Spleen (tissue), 11 donors: ENCODE data around the gene S100B. TPM values are rescaled to one million over a fixed set of nuclear protein-coding genes. Genes with fewer than 3 reads are reported as not detected.

ENCODE experiments used
- DNase-seq: peaks from one replicate; pipeline ENCODE4 v3.0.0-alpha.2; 2020
- H3K27ac ChIP-seq, 8 donors: fragments of 200-600 bp; sonication (generic) in 7 of 8; 1 replicate in 4 of 8; 2 replicates in 4 of 8; pipeline versions ENCODE4 v1.5.0 to v1.8.0; 2016 to 2021; ENCODE audit warnings: inconsistent platforms in 4 of 8, mild to moderate bottlenecking in 4 of 8, moderate library complexity in 1 of 8
- H3K27me3 ChIP-seq, 7 donors: fragments of 200-600 bp; sonication (generic) in 6 of 7; replicated peaks in 1 of 7; 1 replicate in 4 of 7; 2 replicates in 3 of 7; pipeline versions ENCODE4 v1.5.0 to v1.8.0; 2016 to 2021; ENCODE audit warnings: inconsistent platforms in 3 of 7, mild to moderate bottlenecking in 1 of 7
- H3K36me3 ChIP-seq, 6 donors: fragments of 200-600 bp; sonication (generic) in 5 of 6; 1 replicate in 4 of 6; 2 replicates in 2 of 6; pipeline versions ENCODE4 v1.5.0 to v1.8.0; 2016 to 2021; ENCODE audit warnings: inconsistent platforms in 2 of 6
- H3K4me1 ChIP-seq, 6 donors: fragments of 200-600 bp; sonication (generic) in 5 of 6; 1 replicate in 3 of 6; 2 replicates in 3 of 6; pipeline versions ENCODE4 v1.5.0 to v1.8.0; 2016 to 2021; ENCODE audit warnings: inconsistent platforms in 3 of 6
- H3K4me3 ChIP-seq, 8 donors: fragments of 200-600 bp; sonication (generic) in 7 of 8; 1 replicate in 4 of 8; 2 replicates in 4 of 8; pipeline versions ENCODE4 v1.5.0 to v1.8.0; 2016 to 2021; ENCODE audit warnings: inconsistent platforms in 4 of 8, mild to moderate bottlenecking in 4 of 8, moderate library complexity in 2 of 8
- H3K9me3 ChIP-seq, 8 donors: fragments of 200-600 bp; sonication (generic) in 7 of 8; 1 replicate in 4 of 8; 2 replicates in 4 of 8; pipeline versions ENCODE4 v1.5.0 to v1.8.0; 2016 to 2021; ENCODE audit warnings: inconsistent platforms in 4 of 8
- CTCF ChIP-seq, 11 experiments: fragments of 200-600 bp in 7 of 11; fragments of 450-650 bp in 4 of 11; sonication (generic) in 4 of 11; IDR thresholded peaks in 8 of 11; conservative IDR thresholded peaks in 3 of 11; 1 replicate in 7 of 11; 2 replicates in 4 of 11; pipeline versions ENCODE4 v1.4.0 to v1.8.0; 2016 to 2021; ENCODE audit warnings: antibody characterized with exemption in 11 of 11, inconsistent platforms in 4 of 11, mild to moderate bottlenecking in 1 of 11
- POLR2A ChIP-seq, 3 donors: fragments of 450-650 bp; IDR thresholded peaks; one replicate each; pipeline ENCODE4 v1.5.1; 2017; ENCODE audit warnings: antibody characterized with exemption in 3 of 3, mild to moderate bottlenecking in 1 of 3
- POLR2AphosphoS5 ChIP-seq, 3 donors: sonication (generic); formaldehyde crosslinking; IDR thresholded peaks; one replicate each; pipeline ENCODE4 v1.5.1; 2017; ENCODE audit warnings: antibody characterized with exemption in 3 of 3
- WGBS, 5 donors: extraction: QIAGEN DNeasy Blood & Tissue Kit in 3 of 5; methylation state at CpG; one replicate each; pipeline versions ENCODE4 v1.1.5 to v1.1.7; 2013 to 2018; 5-methylcytosine and 5-hydroxymethylcytosine counted together
- intact Hi-C: fragments of 100-400 bp; cut with DNase I; formaldehyde crosslinking; loops from one replicate; pipeline ENCODE4 v1.15.0; 2023; ENCODE audit warnings: low total_unique reads
- polyA plus RNA-seq, 3 donors: library from polyadenylated mRNA; stranded (reverse); fragments of 200-250 nt; gene quantifications; one replicate each; pipeline ENCODE4 v1.2.1, GENCODE V29; 2013
- total RNA-seq, 7 donors: library from RNA; depleted of rRNA in 3 of 7; stranded (reverse); fragments of >200 nt in 3 of 7; fragmentation: NEBNext Ultra II Directional in 4 of 7; extraction: Animal tissue kit (Norgen Biotek cat#: 25700) in 4 of 7; gene quantifications; one replicate each; pipeline versions ENCODE4 v1.1.0 to v1.2.1, GENCODE V29; 2016 to 2021
- donor health status: healthy with polysubstance abuse.
- donor health status: DM: no; HTN: no; CAD: no; lungs with moderate emphysema.
- donor health status: DM: no; HTN: no; CAD: no.
- donor health status: Bipolar disorder and iron deficiency.
- donor health status: healthy.
- donor health status: DM: no; HTN: no; CAD: no.
- donor health status: DM: yes; HTN: yes; CAD: no.

Gene S100B
- total and polyA plus RNA-seq, 10 donors: 9.7 to 46.0 (median 21.4) TPM

GRCh38 chr21:46572850-46573249 is 32.0 kb downstream of the S100B start:
- H3K27me3 ChIP-seq: no peaks in the 10 kb centered on the region
- no peak for DNase-seq
- 66 to 90% (median 76%) methylated on average over 1 of the region's 1 CpG for WGBS, 5 donors
- intact Hi-C loops: no loop called here
- H3K36me3 ChIP-seq: peaks cover 0 to 56% (median 33%) of the 10 kb centered on the region in 6 donors
- peaks cover 0 to 48% (median 22%) of the 10 kb centered on the region in 8 donors for H3K9me3 ChIP-seq
- no peak overlapping the region for H3K4me3 ChIP-seq
- TF ChIP-seq CTCF (IDR thresholded peaks at IDR 0.05 in 8 of 11, conservative IDR thresholded peaks at IDR 0.05 in 3 of 11) (no peak), POLR2AphosphoS5 (IDR thresholded peaks at IDR 0.05) (no peak), POLR2A (IDR thresholded peaks at IDR 0.05) (no peak)
- no peak overlapping the region for H3K27ac ChIP-seq
- H3K4me1 ChIP-seq: no peaks in the 10 kb centered on the region

GRCh38 chr21:46570631-46571030 is 34.3 kb downstream of the S100B start:
- no peak overlapping the region for H3K4me3 ChIP-seq
- H3K27me3 ChIP-seq: no peaks in the 10 kb centered on the region
- no peaks in the 10 kb centered on the region for H3K4me1 ChIP-seq
- peaks cover 0 to 29% (median 14%) of the 10 kb centered on the region in 8 donors for H3K9me3 ChIP-seq
- TF ChIP-seq POLR2AphosphoS5 (IDR thresholded peaks at IDR 0.05): no peak
- no peak for TF ChIP-seq POLR2A (IDR thresholded peaks at IDR 0.05)
- no peak for TF ChIP-seq CTCF (IDR thresholded peaks at IDR 0.05 in 8 of 11, conservative IDR thresholded peaks at IDR 0.05 in 3 of 11)
- peaks cover 0 to 78% (median 55%) of the 10 kb centered on the region in 6 donors for H3K36me3 ChIP-seq
- no peak overlapping the region for H3K27ac ChIP-seq
- intact Hi-C loops: no loop called here
- no peak for DNase-seq

GRCh38 chr21:46570119-46570518 is 34.8 kb downstream of the S100B start:
- DNase-seq: no peak
- peaks cover 0 to 29% (median 14%) of the 10 kb centered on the region in 8 donors for H3K9me3 ChIP-seq
- intact Hi-C loops: no loop called here
- peaks cover 0 to 83% (median 60%) of the 10 kb centered on the region in 6 donors for H3K36me3 ChIP-seq
- no peak for TF ChIP-seq POLR2AphosphoS5 (IDR thresholded peaks at IDR 0.05)
- no peak for TF ChIP-seq CTCF (IDR thresholded peaks at IDR 0.05 in 8 of 11, conservative IDR thresholded peaks at IDR 0.05 in 3 of 11)
- 72 to 85% (median 78%) methylated on average over 2 of the region's 2 CpGs for WGBS, 5 donors
- H3K4me1 ChIP-seq: no peaks in the 10 kb centered on the region
- H3K4me3 ChIP-seq: no peak overlapping the region
- H3K27ac ChIP-seq: no peak overlapping the region
- no peaks in the 10 kb centered on the region for H3K27me3 ChIP-seq

GRCh38 chr21:46569081-46569480 is 35.8 kb downstream of the S100B start:
- TF ChIP-seq CTCF (IDR thresholded peaks at IDR 0.05 in 8 of 11, conservative IDR thresholded peaks at IDR 0.05 in 3 of 11) (no peak), POLR2A (IDR thresholded peaks at IDR 0.05) (no peak), POLR2AphosphoS5 (IDR thresholded peaks at IDR 0.05) (no peak)
- Histone ChIP-seq H3K36me3 (peaks cover 0 to 93% (median 70%) of the 10 kb centered on the region in 6 donors), H3K4me1 (no peaks in the 10 kb centered on the region), H3K4me3 (no peak overlapping the region), H3K9me3 (peaks cover 0 to 29% (median 14%) of the 10 kb centered on the region in 8 donors), H3K27ac (no peak overlapping the region), H3K27me3 (no peaks in the 10 kb centered on the region)
- DNase-seq: no peak
- WGBS, 5 donors: 94 to 100% (median 96%) methylated on average over 1 of the region's 1 CpG
- intact Hi-C loops: no loop called here
